Astrocyte (in vitro differentiated cells and primary cell): ENCODE data around the gene APOBEC3B. TPM values are rescaled to one million over a fixed set of nuclear protein-coding genes. Genes with fewer than 3 reads are reported as not detected.

Experiments used
- DNase-seq: peaks from one replicate; pipeline ENCODE4 v3.0.0-alpha.2; 2010; ENCODE audit warnings: low read depth
- FAIRE-seq: peaks from 2 replicates; lab custom pipeline; 2011; peaks lifted over from hg19 to GRCh38; lab: Jason Lieb, UNC
- H2AFZ ChIP-seq: 2 replicates; pipeline ENCODE4 v1.6.0; 2012; ENCODE audit warnings: low read depth, low read length, inconsistent platforms
- H3K27ac ChIP-seq: 2 replicates; pipeline ENCODE4 v1.5.1; 2011; ENCODE audit warnings: low read depth, low read length, inconsistent platforms
- H3K27me3 ChIP-seq: 2 replicates; pipeline ENCODE4 v1.6.0; 2011; ENCODE audit warnings: low read length, inconsistent platforms; ENCODE audit not compliant: insufficient read depth
- H3K36me3 ChIP-seq: 2 replicates; pipeline ENCODE4 v1.5.1; 2011; ENCODE audit warnings: low read length, inconsistent platforms; ENCODE audit not compliant: insufficient read depth
- H3K4me1 ChIP-seq: 2 replicates; pipeline ENCODE4 v1.5.1; 2011; ENCODE audit warnings: low read length, inconsistent platforms; ENCODE audit not compliant: insufficient read depth
- H3K4me2 ChIP-seq: 2 replicates; pipeline ENCODE4 v1.6.0; 2012; ENCODE audit warnings: low read length, inconsistent platforms
- H3K4me3 ChIP-seq: 2 replicates; pipeline ENCODE4 v1.5.1; 2011; ENCODE audit warnings: low read depth, mild to moderate bottlenecking, low read length, inconsistent platforms; ENCODE audit not compliant: insufficient read depth
- H3K79me2 ChIP-seq: 2 replicates; pipeline ENCODE4 v1.6.0; 2012; ENCODE audit warnings: mild to moderate bottlenecking, low read length, inconsistent platforms; ENCODE audit not compliant: insufficient read depth
- H3K9ac ChIP-seq: 2 replicates; pipeline ENCODE4 v1.6.0; 2012; ENCODE audit warnings: mild to moderate bottlenecking, low read length, inconsistent platforms
- H3K9me3 ChIP-seq: 2 replicates; pipeline ENCODE4 v1.5.1; 2012; ENCODE audit warnings: low read depth, mild to moderate bottlenecking, low read length, inconsistent platforms; ENCODE audit not compliant: insufficient read depth
- H4K20me1 ChIP-seq: 2 replicates; pipeline ENCODE4 v1.6.0; 2012; ENCODE audit warnings: low read length, inconsistent platforms; ENCODE audit not compliant: insufficient read depth
- H3K27ac Mint-ChIP-seq: one replicate; pipeline ENCODE4 v1.8.0; 2021; ENCODE audit warnings: mild to moderate bottlenecking, mixed read lengths; ENCODE audit not compliant: unreplicated experiment
- H3K27me3 Mint-ChIP-seq: one replicate; pipeline ENCODE4 v1.8.0; 2021; ENCODE audit warnings: low read depth, mixed read lengths; ENCODE audit not compliant: unreplicated experiment
- H3K36me3 Mint-ChIP-seq: one replicate; pipeline ENCODE4 v1.8.0; 2021; ENCODE audit warnings: low read depth, mixed read lengths; ENCODE audit not compliant: unreplicated experiment
- H3K4me1 Mint-ChIP-seq: one replicate; pipeline ENCODE4 v1.8.0; 2021; ENCODE audit warnings: low read depth, mixed read lengths; ENCODE audit not compliant: unreplicated experiment
- H3K4me3 Mint-ChIP-seq: one replicate; pipeline ENCODE4 v1.8.0; 2021; ENCODE audit warnings: mild to moderate bottlenecking, moderate library complexity, mixed read lengths; ENCODE audit not compliant: unreplicated experiment
- H3K9me3 Mint-ChIP-seq: one replicate; pipeline ENCODE4 v1.8.0; 2021; ENCODE audit warnings: mild to moderate bottlenecking, mixed read lengths; ENCODE audit not compliant: unreplicated experiment
- EZH2 ChIP-seq: IDR thresholded peaks from 2 replicates; pipeline ENCODE4 v1.6.1; 2012; ENCODE audit warnings: mild to moderate bottlenecking, low read length, inconsistent platforms; ENCODE audit not compliant: insufficient read depth
- total RNA-seq: library from RNA; stranded (reverse); gene quantifications from 2 replicates; pipeline ENCODE4 v1.2.1, GENCODE V29; 2021
- TF ChIP-seq, protein P1 (sequence below): IDR thresholded peaks from 2 replicates; pipeline ENCODE4 v1.5.1; 2011; ENCODE audit warnings: low read depth, mild to moderate bottlenecking, inconsistent platforms, low read length, moderate library complexity; ENCODE audit not compliant: insufficient read depth

Gene APOBEC3B
- total RNA-seq, 1 donor from 2014 or later = 3.0 TPM

DNA sequence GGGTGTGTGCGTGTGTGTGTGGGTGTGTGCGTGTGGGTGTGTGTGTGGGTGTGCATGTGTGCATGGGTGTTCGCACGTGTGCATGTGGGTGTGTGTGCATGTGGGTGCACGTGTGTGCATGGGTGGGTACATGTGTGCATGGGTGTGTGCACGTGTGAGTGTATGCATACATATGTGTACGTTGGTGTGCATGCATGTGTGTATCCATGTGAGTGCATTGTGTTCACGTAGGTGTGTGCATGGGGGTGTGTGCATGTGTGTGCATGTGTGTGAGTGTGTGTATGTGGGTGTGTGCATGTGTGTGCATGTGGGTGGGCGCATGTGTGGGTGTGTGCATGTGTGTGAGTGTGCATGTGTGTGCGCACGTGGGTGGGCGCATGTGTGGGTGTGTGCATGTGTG is 44.6 kb upstream of the APOBEC3B start:
- Mint-ChIP-seq H3K36me3 (no peaks in the 10 kb centered on the region), H3K27me3 (peaks cover 43% of the 10 kb centered on the region), H3K4me3 (no peak overlapping the region), H3K27ac (no peak overlapping the region), H3K9me3 (peaks cover 6% of the 10 kb centered on the region), H3K4me1 (peaks cover 4% of the 10 kb centered on the region)
- H3K27me3 ChIP-seq = peaks cover 8% of the 10 kb centered on the region
- TF ChIP-seq, protein P1, sequence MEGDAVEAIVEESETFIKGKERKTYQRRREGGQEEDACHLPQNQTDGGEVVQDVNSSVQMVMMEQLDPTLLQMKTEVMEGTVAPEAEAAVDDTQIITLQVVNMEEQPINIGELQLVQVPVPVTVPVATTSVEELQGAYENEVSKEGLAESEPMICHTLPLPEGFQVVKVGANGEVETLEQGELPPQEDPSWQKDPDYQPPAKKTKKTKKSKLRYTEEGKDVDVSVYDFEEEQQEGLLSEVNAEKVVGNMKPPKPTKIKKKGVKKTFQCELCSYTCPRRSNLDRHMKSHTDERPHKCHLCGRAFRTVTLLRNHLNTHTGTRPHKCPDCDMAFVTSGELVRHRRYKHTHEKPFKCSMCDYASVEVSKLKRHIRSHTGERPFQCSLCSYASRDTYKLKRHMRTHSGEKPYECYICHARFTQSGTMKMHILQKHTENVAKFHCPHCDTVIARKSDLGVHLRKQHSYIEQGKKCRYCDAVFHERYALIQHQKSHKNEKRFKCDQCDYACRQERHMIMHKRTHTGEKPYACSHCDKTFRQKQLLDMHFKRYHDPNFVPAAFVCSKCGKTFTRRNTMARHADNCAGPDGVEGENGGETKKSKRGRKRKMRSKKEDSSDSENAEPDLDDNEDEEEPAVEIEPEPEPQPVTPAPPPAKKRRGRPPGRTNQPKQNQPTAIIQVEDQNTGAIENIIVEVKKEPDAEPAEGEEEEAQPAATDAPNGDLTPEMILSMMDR = no peak
- no peak for TF ChIP-seq EZH2
- H3K79me2 ChIP-seq = no peaks in the 10 kb centered on the region
- H3K27ac ChIP-seq = no peak overlapping the region
- H3K4me3 ChIP-seq = no peak overlapping the region
- no peaks in the 10 kb centered on the region for H3K4me1 ChIP-seq
- no peaks in the 10 kb centered on the region for H4K20me1 ChIP-seq
- DNase-seq (no peak), FAIRE-seq (no peak)
- H3K36me3 ChIP-seq = no peaks in the 10 kb centered on the region
- H3K9me3 ChIP-seq = no peaks in the 10 kb centered on the region
- no peak overlapping the region for H3K9ac ChIP-seq
- no peak overlapping the region for H3K4me2 ChIP-seq
- H2AFZ ChIP-seq = no peak overlapping the region

DNA sequence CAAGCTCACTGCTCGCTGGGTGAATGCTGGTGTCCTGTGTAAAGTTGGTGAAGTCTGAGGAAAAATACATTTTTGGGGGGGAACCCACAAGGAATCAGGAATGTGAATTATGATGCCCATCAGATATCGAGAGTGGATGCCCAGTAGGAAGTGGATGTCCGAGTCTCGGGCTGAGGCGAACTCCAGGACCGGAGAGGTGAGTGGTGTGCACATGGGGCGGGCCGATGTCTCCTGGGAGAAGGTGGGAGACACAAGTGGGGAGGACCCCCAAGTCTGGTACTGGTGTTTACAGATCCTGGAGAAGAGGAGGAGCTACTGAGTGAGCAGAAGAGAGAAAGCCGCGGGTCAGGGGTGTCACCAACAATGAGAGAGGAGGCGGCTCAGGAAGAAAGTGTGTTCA is 43.9 kb upstream of the APOBEC3B start:
- Mint-ChIP-seq H3K27ac (no peak overlapping the region), H3K9me3 (peaks cover 10% of the 10 kb centered on the region), H3K36me3 (no peaks in the 10 kb centered on the region), H3K27me3 (peaks cover 45% of the 10 kb centered on the region), H3K4me3 (peak overlapping the region; percentile 54), H3K4me1 (peaks cover 4% of the 10 kb centered on the region)
- FAIRE-seq = no peak
- no peaks in the 10 kb centered on the region for H3K9me3 ChIP-seq
- no peaks in the 10 kb centered on the region for H3K4me1 ChIP-seq
- H3K27me3 ChIP-seq = peaks cover 13% of the 10 kb centered on the region
- H3K79me2 ChIP-seq = no peaks in the 10 kb centered on the region
- no peak overlapping the region for H3K4me2 ChIP-seq
- no peak for DNase-seq
- no peak overlapping the region for H2AFZ ChIP-seq
- no peak overlapping the region for H3K9ac ChIP-seq
- H3K4me3 ChIP-seq = no peak overlapping the region
- H3K27ac ChIP-seq = no peak overlapping the region
- H3K36me3 ChIP-seq = no peaks in the 10 kb centered on the region
- no peak for TF ChIP-seq EZH2
- TF ChIP-seq, protein P1 = no peak
- no peaks in the 10 kb centered on the region for H4K20me1 ChIP-seq

DNA sequence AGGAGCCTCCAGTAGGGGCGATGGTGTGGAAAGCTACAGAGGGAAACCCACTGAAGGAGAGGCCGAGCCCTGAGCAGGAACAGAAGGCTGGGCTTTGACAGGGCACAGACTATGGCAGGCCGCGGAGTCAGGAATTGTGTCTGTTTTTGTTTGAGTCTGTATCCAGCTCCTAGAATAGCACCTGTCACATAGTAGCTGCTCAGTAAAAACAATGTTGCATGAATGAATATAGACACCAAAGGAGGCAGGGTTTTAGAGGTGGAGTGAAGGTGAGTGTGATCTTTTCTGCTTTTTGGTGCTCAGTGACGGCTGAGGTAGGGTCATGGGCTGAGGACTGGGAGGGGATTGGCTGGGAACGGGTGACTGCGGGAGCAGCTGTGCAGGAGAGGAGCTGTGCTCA is 43.2 kb upstream of the APOBEC3B start:
- H3K4me2 ChIP-seq = no peak overlapping the region
- H3K4me3 ChIP-seq = no peak overlapping the region
- Mint-ChIP-seq H3K9me3 (peaks cover 10% of the 10 kb centered on the region), H3K4me1 (peaks cover 4% of the 10 kb centered on the region), H3K27me3 (peaks cover 49% of the 10 kb centered on the region), H3K36me3 (no peaks in the 10 kb centered on the region), H3K27ac (no peak overlapping the region), H3K4me3 (no peak overlapping the region)
- H3K36me3 ChIP-seq = no peaks in the 10 kb centered on the region
- H3K27me3 ChIP-seq = peaks cover 20% of the 10 kb centered on the region
- no peaks in the 10 kb centered on the region for H3K79me2 ChIP-seq
- FAIRE-seq (no peak), DNase-seq (no peak)
- H3K9ac ChIP-seq = no peak overlapping the region
- no peak overlapping the region for H2AFZ ChIP-seq
- no peak overlapping the region for H3K27ac ChIP-seq
- H3K9me3 ChIP-seq = no peaks in the 10 kb centered on the region
- no peaks in the 10 kb centered on the region for H4K20me1 ChIP-seq
- TF ChIP-seq, protein P1 = no peak
- no peak for TF ChIP-seq EZH2
- no peaks in the 10 kb centered on the region for H3K4me1 ChIP-seq
